ENCODE measurements around the gene ACAD10. TPM values are rescaled to one million over a fixed set of nuclear protein-coding genes. Genes with fewer than 3 reads are reported as not detected.

Gene ACAD10
- total and polyA plus RNA-seq, 8 donors, result 8.6 to 32.4 (median 16.2) TPM

DNA sequence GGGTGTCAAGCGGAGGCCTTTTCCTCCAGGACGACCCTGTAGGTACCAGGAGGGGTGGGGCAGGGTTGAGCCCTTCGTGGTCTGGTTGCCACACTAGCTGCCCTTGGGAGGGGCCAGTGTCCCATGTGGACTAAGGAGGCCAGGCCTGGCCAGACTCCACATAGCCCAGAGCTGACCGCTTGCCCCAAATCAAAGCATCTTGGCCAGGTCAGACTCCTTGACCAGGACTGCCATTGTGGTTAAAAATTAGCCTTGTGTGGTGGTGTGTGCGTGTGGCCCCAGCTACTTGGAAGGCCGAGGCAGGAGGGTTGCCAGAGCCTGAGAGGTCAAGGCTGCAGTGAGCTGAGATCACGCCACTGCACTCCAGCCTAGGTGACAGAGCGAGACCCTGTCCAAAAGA is 105.7 kb downstream of the ACAD10 start:
- ATAC-seq (no peak), DNase-seq (peak in 1 of 6 donors; percentile 68), FAIRE-seq (no peak)
- Histone ChIP-seq H3K27me3 (no peaks in the 10 kb centered on the region), H3K9me3 (no peaks in the 10 kb centered on the region), H3K4me1 (peaks cover 0 to 12% (median 8%) of the 10 kb centered on the region in 3 donors), H3K4me3 (no peak overlapping the region), H3K36me3 (peaks cover 0 to 54% (median 25%) of the 10 kb centered on the region in 3 donors), H3K27ac (no peak overlapping the region)
- TF ChIP-seq, protein P1, sequence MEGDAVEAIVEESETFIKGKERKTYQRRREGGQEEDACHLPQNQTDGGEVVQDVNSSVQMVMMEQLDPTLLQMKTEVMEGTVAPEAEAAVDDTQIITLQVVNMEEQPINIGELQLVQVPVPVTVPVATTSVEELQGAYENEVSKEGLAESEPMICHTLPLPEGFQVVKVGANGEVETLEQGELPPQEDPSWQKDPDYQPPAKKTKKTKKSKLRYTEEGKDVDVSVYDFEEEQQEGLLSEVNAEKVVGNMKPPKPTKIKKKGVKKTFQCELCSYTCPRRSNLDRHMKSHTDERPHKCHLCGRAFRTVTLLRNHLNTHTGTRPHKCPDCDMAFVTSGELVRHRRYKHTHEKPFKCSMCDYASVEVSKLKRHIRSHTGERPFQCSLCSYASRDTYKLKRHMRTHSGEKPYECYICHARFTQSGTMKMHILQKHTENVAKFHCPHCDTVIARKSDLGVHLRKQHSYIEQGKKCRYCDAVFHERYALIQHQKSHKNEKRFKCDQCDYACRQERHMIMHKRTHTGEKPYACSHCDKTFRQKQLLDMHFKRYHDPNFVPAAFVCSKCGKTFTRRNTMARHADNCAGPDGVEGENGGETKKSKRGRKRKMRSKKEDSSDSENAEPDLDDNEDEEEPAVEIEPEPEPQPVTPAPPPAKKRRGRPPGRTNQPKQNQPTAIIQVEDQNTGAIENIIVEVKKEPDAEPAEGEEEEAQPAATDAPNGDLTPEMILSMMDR (IDR thresholded peaks at IDR 0.05), result no peak
- WGBS, 2 donors, result 69 to 77% methylated on average over 8 of the region's 8 CpGs
- intact Hi-C loops (cut with DNase I), result no loop called here

- Histone ChIP-seq H3K36me3 (peaks cover 0 to 56% (median 25%) of the 10 kb centered on the region in 3 donors), H3K27me3 (no peaks in the 10 kb centered on the region), H3K27ac (no peak overlapping the region), H3K9me3 (no peaks in the 10 kb centered on the region), H3K4me3 (no peak overlapping the region), H3K4me1 (peaks cover 0 to 8% (median 7%) of the 10 kb centered on the region in 3 donors)
- ATAC-seq (peak in 2 of 4 donors; percentile 30 to 35), FAIRE-seq (no peak), DNase-seq (peak in 2 of 6 donors; percentile 51 to 78)
- TF ChIP-seq, protein P1 (IDR thresholded peaks at IDR 0.05), result no peak
- WGBS, 2 donors, result 83% methylated on average over 27 of the region's 27 CpGs
- intact Hi-C loops (cut with DNase I), result no loop called here
Observed at GRCh38 chr12:111792155-111792855, 106.5 kb downstream of the ACAD10 start.

- ATAC-seq (no peak), DNase-seq (no peak), FAIRE-seq (no peak)
- H3K9me3 ChIP-seq, result no peaks in the 10 kb centered on the region
- TF ChIP-seq, protein P1 (IDR thresholded peaks at IDR 0.05), result no peak
- no peak overlapping the region for H3K4me3 ChIP-seq
- H3K4me1 ChIP-seq, result peaks cover 0 to 3% (median 2%) of the 10 kb centered on the region in 3 donors
- H3K27me3 ChIP-seq, result no peaks in the 10 kb centered on the region
- H3K36me3 ChIP-seq, result peaks cover 0 to 61% (median 25%) of the 10 kb centered on the region in 3 donors
- intact Hi-C loops (cut with DNase I), result no loop called here
- WGBS, 2 donors, result 92 to 96% methylated on average over 3 of the region's 3 CpGs
- no peak overlapping the region for H3K27ac ChIP-seq
Observed at GRCh38 chr12:111792856-111793235, 107.0 kb downstream of the ACAD10 start.

GRCh38 chr12:111798182-111798581 is 112.3 kb downstream of the ACAD10 start:
- TF ChIP-seq, protein P1 (IDR thresholded peaks at IDR 0.05), result no peak
- Histone ChIP-seq H3K9me3 (no peaks in the 10 kb centered on the region), H3K36me3 (peaks cover 12 to 66% (median 32%) of the 10 kb centered on the region in 3 donors), H3K27ac (no peak overlapping the region), H3K4me1 (no peaks in the 10 kb centered on the region), H3K27me3 (no peaks in the 10 kb centered on the region), H3K4me3 (no peak overlapping the region)
- DNase-seq (peak in 1 of 6 donors; percentile 11), ATAC-seq (no peak), FAIRE-seq (no peak)
- 85 to 91% methylated on average over 4 of the region's 4 CpGs for WGBS, 2 donors
- intact Hi-C loops (cut with DNase I), result no loop called here

- 95% methylated on average over 9 of the region's 9 CpGs for WGBS, 2 donors
- no peak for ATAC-seq
- TF ChIP-seq, protein P1 (IDR thresholded peaks at IDR 0.05), result no peak
- Histone ChIP-seq H3K9me3 (no peaks in the 10 kb centered on the region), H3K27ac (no peak overlapping the region), H3K27me3 (no peaks in the 10 kb centered on the region), H3K4me1 (no peaks in the 10 kb centered on the region), H3K4me3 (no peak overlapping the region), H3K36me3 (peaks cover 12 to 63% (median 32%) of the 10 kb centered on the region in 3 donors)
- peak in 1 of 6 donors; percentile 34 for DNase-seq
- intact Hi-C loops (cut with DNase I), result no loop called here
- FAIRE-seq, result no peak
Observed at GRCh38 chr12:111799758-111800157, 113.9 kb downstream of the ACAD10 start.
